Epithelial cell of proximal tubule (primary cell): Measurements from ENCODE around the gene PIGBOS1. TPM values are rescaled to one million over a fixed set of nuclear protein-coding genes. Genes with fewer than 3 reads are reported as not detected.
"Not testable (repeated sequence)": the region's sequence is repeated elsewhere in the genome, so short reads cannot be mapped to it uniquely, and the experiment has no call there.

ENCODE experiments used
- DNase-seq: peaks from one replicate; pipeline ENCODE4 v3.0.0-alpha.2; 2011; ENCODE audit warnings: low read depth
- H3K4me3 ChIP-seq: 2 replicates; pipeline ENCODE4 v1.5.1; 2011; ENCODE audit warnings: low read depth, mild to moderate bottlenecking, low read length
- CTCF ChIP-seq: conservative IDR thresholded peaks from 2 replicates; pipeline ENCODE4 v1.5.1; 2012; ENCODE audit warnings: low read depth, mild to moderate bottlenecking, low read length
- total RNA-seq: library from RNA; depleted of rRNA; stranded (reverse); fragments of >200 nt; gene quantifications from 2 replicates; pipeline ENCODE4 v1.2.3, GENCODE V29; 2015

PIGBOS1 gene
- total RNA-seq, 1 donor from 2014 or later: 7.4 TPM

- no peak overlapping the region for H3K4me3 ChIP-seq
- no peak for TF ChIP-seq CTCF
- no peak for DNase-seq
These were observed 34.5 kb downstream of the PIGBOS1 start for GRCh38 chr15:55284426-55284825.

GRCh38 chr15:55283379-55284147 lies 35.4 kb downstream of the PIGBOS1 start:
- TF ChIP-seq CTCF: no peak
- no peak overlapping the region for H3K4me3 ChIP-seq
- DNase-seq: no peak

- H3K4me3 ChIP-seq: no peak overlapping the region
- TF ChIP-seq CTCF: no peak
- DNase-seq: no peak
These were observed 36.6 kb downstream of the PIGBOS1 start for GRCh38 chr15:55282284-55282833.

- DNase-seq: no peak
- no peak for TF ChIP-seq CTCF
- no peak overlapping the region for H3K4me3 ChIP-seq
These were observed 37.2 kb downstream of the PIGBOS1 start for GRCh38 chr15:55281517-55282228.

- H3K4me3 ChIP-seq, DNase-seq: not testable (repeated sequence)
These were observed 38.3 kb downstream of the PIGBOS1 start for GRCh38 chr15:55280589-55280988.

GRCh38 chr15:55279746-55280351 lies 39.1 kb downstream of the PIGBOS1 start:
- H3K4me3 ChIP-seq: no peak overlapping the region
- no peak for TF ChIP-seq CTCF
- peak; percentile 85 for DNase-seq

GRCh38 chr15:55279100-55279745 lies 39.7 kb downstream of the PIGBOS1 start:
- DNase-seq: no peak
- H3K4me3 ChIP-seq: no peak overlapping the region
- TF ChIP-seq CTCF: no peak
